Endodermal cell (in vitro differentiated cells): Measurements from ENCODE around the gene PCBD1. TPM values are rescaled to one million over a fixed set of nuclear protein-coding genes. Genes with fewer than 3 reads are reported as not detected.

Experiments
- DNase-seq: peaks from one replicate; pipeline ENCODE4 v3.0.0-alpha.2; 2017
- H3K27ac ChIP-seq: 2 replicates; pipeline ENCODE4 v1.5.1; 2013; ENCODE audit warnings: mild to moderate bottlenecking, low read depth, low read length, moderate library complexity
- H3K27me3 ChIP-seq: 2 replicates; pipeline ENCODE4 v1.6.1; 2013; ENCODE audit warnings: mild to moderate bottlenecking, low read length, moderate library complexity; ENCODE audit not compliant: insufficient read depth, control insufficient read depth, poor library complexity, severe bottlenecking
- H3K36me3 ChIP-seq: 2 replicates; pipeline ENCODE4 v1.7.0; 2013; ENCODE audit warnings: mild to moderate bottlenecking, low read length, moderate library complexity; ENCODE audit not compliant: control insufficient read depth, insufficient read depth
- H3K4me1 ChIP-seq: one replicate; pipeline ENCODE4 v1.7.0; 2013; ENCODE audit warnings: low read length; ENCODE audit not compliant: control insufficient read depth, insufficient read depth
- H3K4me3 ChIP-seq: 2 replicates; pipeline ENCODE4 v1.5.1; 2013; ENCODE audit warnings: mild to moderate bottlenecking, low read length, moderate library complexity
- H3K9ac ChIP-seq: 2 replicates; pipeline ENCODE4 v1.6.1; 2013; ENCODE audit warnings: mild to moderate bottlenecking, low read length, moderate library complexity; ENCODE audit not compliant: poor library complexity, severe bottlenecking; ENCODE audit errors: extremely low read depth
- H3K9me3 ChIP-seq: 2 replicates; pipeline ENCODE4 v1.6.1; 2013; ENCODE audit warnings: mild to moderate bottlenecking, low read length, moderate library complexity; ENCODE audit not compliant: control insufficient read depth
- H3K27ac Mint-ChIP-seq: 2 replicates; pipeline ENCODE4 v1.8.0; 2020; ENCODE audit warnings: mixed read lengths
- H3K27me3 Mint-ChIP-seq: 2 replicates; pipeline ENCODE4 v1.8.0; 2021; ENCODE audit warnings: mild to moderate bottlenecking, mixed read lengths; ENCODE audit not compliant: insufficient read depth
- H3K36me3 Mint-ChIP-seq: 2 replicates; pipeline ENCODE4 v1.8.0; 2020; ENCODE audit warnings: low read depth, mixed read lengths
- H3K4me1 Mint-ChIP-seq: 2 replicates; pipeline ENCODE4 v1.8.0; 2020; ENCODE audit warnings: mixed read lengths
- H3K4me3 Mint-ChIP-seq: 2 replicates; pipeline ENCODE4 v1.8.0; 2020; ENCODE audit warnings: mild to moderate bottlenecking, moderate library complexity, mixed read lengths
- H3K9me3 Mint-ChIP-seq: 2 replicates; pipeline ENCODE4 v1.8.0; 2020; ENCODE audit warnings: mild to moderate bottlenecking, mixed read lengths
- WGBS, 2 experiments: methylation state at CpG; one replicate each; pipeline versions ENCODE4 v1.1.5 to v1.1.7; 2013; ENCODE audit warnings: missing lambda C conversion rate in 2 of 2, mixed read lengths in 1 of 2; ENCODE audit not compliant: insufficient coverage in 1 of 2, insufficient read length in 1 of 2; 5-methylcytosine and 5-hydroxymethylcytosine counted together
- total RNA-seq, 2 donors: library from RNA; stranded (reverse); fragmentation: NEBNext Ultra II Directional in 1 of 2; extraction: Animal tissue kit (Norgen Biotek cat#: 25700) in 1 of 2; gene quantifications; 2 replicates in 1 of 2; 3 replicates in 1 of 2; pipeline ENCODE4 v1.2.1, GENCODE V29; 2021
- TF ChIP-seq, protein P1 (sequence below): fragments of 200-600 bp; sonication (generic); conservative IDR thresholded peaks from 2 replicates; pipeline ENCODE4 v1.5.0; 2021; ENCODE audit warnings: antibody characterized with exemption, mild to moderate bottlenecking

Gene PCBD1
- total RNA-seq, 2 donors from 2014 or later, result 168 to 183 TPM

DNA sequence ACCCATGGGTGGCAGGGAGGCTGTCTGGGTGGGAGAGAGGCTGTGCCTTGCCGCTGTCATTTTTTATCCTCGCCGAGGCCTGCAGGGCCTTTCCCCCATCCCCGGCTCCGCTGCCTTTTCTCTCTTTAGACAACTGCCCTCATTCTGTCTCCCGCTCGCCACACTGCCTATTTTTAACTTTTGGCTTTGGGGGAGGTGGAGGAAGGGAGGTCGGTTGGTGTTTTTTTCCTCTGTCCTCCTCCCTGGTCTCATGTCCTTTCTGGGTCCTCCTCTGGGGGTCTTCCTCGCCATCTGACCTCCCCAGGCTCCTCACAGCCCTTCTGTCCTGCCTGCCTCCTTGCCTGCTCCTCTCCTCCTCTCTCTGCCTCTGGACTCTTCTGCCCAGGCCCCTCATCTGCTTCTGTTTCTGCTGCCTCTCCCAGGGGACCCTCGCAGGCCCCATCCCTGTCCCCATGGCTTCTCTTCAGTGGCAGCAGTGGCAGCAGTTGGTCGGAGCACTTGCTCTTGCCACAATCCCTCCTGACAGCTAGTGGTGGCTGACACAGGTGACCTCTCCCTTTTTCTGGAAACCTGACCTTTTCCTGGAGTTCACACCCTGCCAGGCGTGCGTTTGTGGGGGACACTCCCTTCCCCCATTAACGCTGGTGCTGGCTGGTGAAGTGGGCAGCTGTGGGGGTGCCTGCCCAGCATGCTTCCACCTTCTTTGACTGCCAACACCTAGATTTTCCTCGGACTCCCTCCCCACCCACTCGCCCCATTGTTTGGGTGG lies 19.5 kb upstream of the PCBD1 start:
- Mint-ChIP-seq H3K9me3 (peaks cover 2% of the 10 kb centered on the region), H3K4me3 (no peak overlapping the region), H3K4me1 (peaks cover 27% of the 10 kb centered on the region), H3K36me3 (no peaks in the 10 kb centered on the region), H3K27me3 (no peaks in the 10 kb centered on the region), H3K27ac (no peak overlapping the region)
- no peak overlapping the region for H3K9ac ChIP-seq
- no peak for DNase-seq
- H3K9me3 ChIP-seq, result no peaks in the 10 kb centered on the region
- H3K36me3 ChIP-seq, result no peaks in the 10 kb centered on the region
- 86 to 92% methylated on average over 5 to 14 of the region's 16 CpGs for WGBS, 2 experiments
- H3K27me3 ChIP-seq, result no peaks in the 10 kb centered on the region
- TF ChIP-seq, protein P1, sequence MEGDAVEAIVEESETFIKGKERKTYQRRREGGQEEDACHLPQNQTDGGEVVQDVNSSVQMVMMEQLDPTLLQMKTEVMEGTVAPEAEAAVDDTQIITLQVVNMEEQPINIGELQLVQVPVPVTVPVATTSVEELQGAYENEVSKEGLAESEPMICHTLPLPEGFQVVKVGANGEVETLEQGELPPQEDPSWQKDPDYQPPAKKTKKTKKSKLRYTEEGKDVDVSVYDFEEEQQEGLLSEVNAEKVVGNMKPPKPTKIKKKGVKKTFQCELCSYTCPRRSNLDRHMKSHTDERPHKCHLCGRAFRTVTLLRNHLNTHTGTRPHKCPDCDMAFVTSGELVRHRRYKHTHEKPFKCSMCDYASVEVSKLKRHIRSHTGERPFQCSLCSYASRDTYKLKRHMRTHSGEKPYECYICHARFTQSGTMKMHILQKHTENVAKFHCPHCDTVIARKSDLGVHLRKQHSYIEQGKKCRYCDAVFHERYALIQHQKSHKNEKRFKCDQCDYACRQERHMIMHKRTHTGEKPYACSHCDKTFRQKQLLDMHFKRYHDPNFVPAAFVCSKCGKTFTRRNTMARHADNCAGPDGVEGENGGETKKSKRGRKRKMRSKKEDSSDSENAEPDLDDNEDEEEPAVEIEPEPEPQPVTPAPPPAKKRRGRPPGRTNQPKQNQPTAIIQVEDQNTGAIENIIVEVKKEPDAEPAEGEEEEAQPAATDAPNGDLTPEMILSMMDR, result no peak
- no peak overlapping the region for H3K27ac ChIP-seq
- H3K4me3 ChIP-seq, result no peak overlapping the region
- peaks cover 4% of the 10 kb centered on the region for H3K4me1 ChIP-seq

DNA sequence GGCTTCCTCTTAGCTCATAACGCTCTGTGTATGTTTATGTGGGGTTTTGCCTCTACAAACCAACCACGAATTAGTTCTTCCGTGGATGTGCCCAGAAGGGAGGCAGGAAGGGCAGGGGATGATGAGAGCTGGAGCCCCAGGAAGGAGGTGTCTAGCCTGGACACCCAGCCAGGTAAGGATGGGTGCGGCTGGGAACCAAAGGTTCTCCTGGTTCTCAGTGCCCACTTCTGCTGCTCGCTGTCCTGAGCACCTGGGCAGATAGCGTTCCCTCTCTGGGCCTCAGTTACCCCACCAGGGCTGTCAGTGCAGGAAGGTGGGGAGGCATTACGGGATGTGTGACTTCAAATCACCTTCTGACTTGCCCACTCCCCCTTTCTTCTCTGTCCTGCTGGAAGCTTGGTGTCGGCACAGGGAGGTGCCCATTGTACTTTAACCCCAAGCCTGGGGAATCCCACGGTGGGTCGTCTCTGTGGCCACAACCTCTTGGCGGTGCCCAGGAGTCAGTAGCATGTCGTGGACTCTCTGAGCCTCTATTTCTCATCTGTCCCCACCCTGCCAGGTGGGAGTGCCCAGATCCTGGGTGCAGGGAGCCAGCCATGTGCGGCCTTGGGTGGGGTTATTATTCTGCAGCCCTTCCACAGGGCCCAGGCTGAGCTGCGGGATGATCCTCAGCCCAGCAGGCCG lies 18.7 kb upstream of the PCBD1 start:
- Histone ChIP-seq H3K9me3 (no peaks in the 10 kb centered on the region), H3K4me3 (no peak overlapping the region), H3K27me3 (no peaks in the 10 kb centered on the region), H3K4me1 (peaks cover 4% of the 10 kb centered on the region), H3K27ac (no peak overlapping the region), H3K36me3 (no peaks in the 10 kb centered on the region), H3K9ac (no peak overlapping the region)
- Mint-ChIP-seq H3K4me1 (peaks cover 29% of the 10 kb centered on the region), H3K4me3 (no peak overlapping the region), H3K9me3 (peaks cover 1% of the 10 kb centered on the region), H3K27me3 (no peaks in the 10 kb centered on the region), H3K27ac (no peak overlapping the region), H3K36me3 (no peaks in the 10 kb centered on the region)
- DNase-seq, result no peak
- 89 to 91% methylated on average over 6 to 15 of the region's 15 CpGs for WGBS, 2 experiments
- TF ChIP-seq, protein P1, result no peak

DNA sequence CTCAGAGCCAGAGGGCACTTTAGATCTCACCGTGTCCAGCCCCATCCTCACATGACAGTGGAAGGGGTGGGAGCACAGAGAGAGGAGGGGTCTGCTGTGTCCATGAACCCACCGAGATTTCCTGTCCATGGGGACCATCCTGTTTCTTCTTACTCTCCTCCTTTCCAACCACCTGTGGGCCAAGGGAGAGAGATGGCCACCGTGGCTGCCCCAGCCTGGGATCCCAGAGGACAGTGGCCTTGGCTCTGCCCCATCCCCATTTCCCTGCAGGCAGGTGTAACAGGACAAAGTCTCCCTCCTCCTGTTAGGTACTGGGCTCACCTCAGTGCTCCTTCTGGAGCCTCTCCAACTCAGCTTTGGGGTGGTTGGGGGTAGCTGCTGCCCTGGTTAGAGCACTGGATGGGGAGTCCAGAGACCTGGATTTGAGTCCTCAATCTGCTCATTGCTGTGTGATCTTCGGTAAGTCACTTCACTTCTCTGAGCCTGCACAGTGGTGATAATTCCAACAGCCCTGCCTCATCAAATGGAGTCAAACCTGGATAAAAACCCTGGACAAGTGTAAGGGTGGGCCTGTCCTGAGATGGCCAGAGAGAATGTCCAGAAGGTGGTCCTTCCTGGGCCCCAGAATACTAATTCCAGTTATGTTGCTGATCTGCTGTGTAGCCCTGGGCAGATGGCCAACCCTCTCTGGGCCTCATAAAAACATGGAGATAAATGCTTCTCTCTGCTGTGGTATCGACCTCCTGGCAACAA lies 17.8 kb upstream of the PCBD1 start:
- H3K4me1 Mint-ChIP-seq, result peaks cover 34% of the 10 kb centered on the region
- H3K9me3 Mint-ChIP-seq, result no peaks in the 10 kb centered on the region
- H3K4me3 ChIP-seq, result no peak overlapping the region
- H3K9ac ChIP-seq, result no peak overlapping the region
- no peaks in the 10 kb centered on the region for H3K27me3 Mint-ChIP-seq
- H3K27ac ChIP-seq, result no peak overlapping the region
- H3K36me3 Mint-ChIP-seq, result no peaks in the 10 kb centered on the region
- TF ChIP-seq, protein P1, result no peak
- H3K9me3 ChIP-seq, result no peaks in the 10 kb centered on the region
- H3K27ac Mint-ChIP-seq, result peak overlapping the region; percentile 9
- DNase-seq, result no peak
- H3K4me3 Mint-ChIP-seq, result no peak overlapping the region
- no peaks in the 10 kb centered on the region for H3K36me3 ChIP-seq
- peaks cover 4% of the 10 kb centered on the region for H3K4me1 ChIP-seq
- WGBS, 2 experiments, result 90 to 100% methylated on average over 1 to 5 of the region's 5 CpGs
- no peaks in the 10 kb centered on the region for H3K27me3 ChIP-seq
